GM19455 (cell line): ENCODE measurements around the gene NTM.

Source experiments
- ATAC-seq: cut with Tn5 transposase; IDR thresholded peaks from one replicate; pipeline ENCODE4 v1.9.1; 2021; ENCODE audit not compliant: unreplicated experiment

NTM gene

DNA sequence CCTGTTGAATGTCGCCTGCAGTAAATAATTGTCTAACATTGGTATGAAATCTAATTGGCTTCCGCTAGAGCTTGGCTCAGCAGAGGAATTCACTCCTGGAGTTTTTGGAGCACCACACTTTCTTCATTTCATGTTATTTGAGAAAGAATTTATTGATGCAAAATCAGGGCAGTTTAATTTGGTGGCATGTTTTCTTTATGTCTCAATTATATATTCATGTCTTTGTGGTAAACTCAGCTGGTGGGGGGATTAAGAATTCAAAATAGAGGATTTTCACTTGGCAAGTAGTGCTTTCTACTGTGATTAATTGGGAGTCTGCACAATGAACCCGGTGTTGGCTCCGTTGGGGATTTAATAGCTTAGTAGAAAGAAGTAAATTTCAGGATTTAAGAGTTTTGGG lies 784.4 kb downstream of the NTM start:
- ATAC-seq, result no peak

DNA sequence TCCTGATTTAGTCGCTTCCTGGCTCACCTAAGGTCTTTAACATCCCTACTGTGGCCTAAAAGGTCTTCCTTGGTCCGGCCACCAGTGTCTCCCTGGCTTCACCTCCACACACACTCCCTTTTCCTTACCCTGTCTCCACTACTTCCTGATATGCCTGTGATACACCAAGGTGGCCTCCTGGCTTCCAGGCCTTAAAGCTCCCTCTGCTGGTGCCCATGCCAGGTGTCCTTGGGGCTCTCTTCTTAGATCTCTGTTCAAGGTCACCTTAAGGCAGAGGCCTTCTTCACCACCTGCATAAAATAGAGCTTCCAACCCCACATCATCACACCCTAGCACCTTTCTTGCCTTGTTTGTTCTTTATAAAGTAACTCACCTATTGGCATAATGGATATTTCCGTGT lies 787.7 kb downstream of the NTM start:
- ATAC-seq, result no peak

- no peak for ATAC-seq
These were observed 788.3 kb downstream of the NTM start for GRCh38 chr11:132158696-132159095.

DNA sequence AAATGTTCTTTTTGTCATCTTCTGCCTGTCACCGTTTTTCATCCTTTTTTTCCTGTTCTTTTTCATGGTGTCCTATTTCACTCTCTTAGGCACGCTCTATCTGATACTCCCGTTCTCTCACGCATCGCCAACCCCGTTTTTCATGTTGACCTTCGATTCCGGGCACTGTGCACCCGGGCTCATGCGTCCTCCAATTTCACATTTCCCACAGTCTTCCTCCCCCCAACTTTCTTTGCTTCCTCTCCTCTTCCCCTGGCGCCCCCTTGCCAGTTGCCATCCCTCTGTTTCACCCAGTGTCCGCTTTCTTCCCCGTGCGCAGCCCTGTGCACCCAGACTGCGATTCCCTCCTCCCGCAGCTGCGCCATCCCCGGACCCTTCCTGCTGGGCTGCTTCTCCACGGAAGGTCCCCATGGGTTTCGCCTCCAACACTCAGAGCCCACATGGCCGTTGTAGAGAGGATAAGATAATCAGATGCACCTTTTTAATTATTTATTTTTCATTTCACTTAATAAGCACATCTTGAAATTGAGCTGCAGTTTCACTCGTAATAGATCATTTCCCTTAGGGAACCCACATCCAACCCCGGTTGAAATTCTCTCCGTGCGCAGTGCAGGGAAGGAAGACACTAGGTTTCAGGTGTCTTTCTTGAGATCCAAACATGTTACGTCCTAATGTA lies 791.1 kb downstream of the NTM start:
- no peak for ATAC-seq

GRCh38 chr11:132168344-132168981 lies 798.0 kb downstream of the NTM start:
- no peak for ATAC-seq

DNA sequence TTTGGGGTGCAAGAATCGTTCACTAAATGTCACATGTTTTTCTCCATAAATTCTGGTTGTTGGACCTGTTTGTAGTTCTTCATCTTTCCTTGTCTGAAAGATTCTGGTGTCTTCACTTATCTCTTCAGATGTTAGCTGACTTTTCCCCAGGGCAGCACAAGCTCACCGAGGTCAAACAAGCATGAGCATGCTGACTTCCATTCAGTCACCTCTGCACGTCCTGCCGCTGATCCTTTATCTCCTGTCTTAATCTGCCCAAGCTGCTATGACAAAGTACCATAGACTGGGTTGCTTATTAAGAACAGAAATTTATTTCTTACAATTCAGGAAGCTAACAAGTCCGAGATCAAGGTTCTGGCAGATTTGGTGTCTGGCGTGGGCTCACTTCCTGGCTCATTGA lies 800.6 kb downstream of the NTM start:
- ATAC-seq, result no peak

DNA sequence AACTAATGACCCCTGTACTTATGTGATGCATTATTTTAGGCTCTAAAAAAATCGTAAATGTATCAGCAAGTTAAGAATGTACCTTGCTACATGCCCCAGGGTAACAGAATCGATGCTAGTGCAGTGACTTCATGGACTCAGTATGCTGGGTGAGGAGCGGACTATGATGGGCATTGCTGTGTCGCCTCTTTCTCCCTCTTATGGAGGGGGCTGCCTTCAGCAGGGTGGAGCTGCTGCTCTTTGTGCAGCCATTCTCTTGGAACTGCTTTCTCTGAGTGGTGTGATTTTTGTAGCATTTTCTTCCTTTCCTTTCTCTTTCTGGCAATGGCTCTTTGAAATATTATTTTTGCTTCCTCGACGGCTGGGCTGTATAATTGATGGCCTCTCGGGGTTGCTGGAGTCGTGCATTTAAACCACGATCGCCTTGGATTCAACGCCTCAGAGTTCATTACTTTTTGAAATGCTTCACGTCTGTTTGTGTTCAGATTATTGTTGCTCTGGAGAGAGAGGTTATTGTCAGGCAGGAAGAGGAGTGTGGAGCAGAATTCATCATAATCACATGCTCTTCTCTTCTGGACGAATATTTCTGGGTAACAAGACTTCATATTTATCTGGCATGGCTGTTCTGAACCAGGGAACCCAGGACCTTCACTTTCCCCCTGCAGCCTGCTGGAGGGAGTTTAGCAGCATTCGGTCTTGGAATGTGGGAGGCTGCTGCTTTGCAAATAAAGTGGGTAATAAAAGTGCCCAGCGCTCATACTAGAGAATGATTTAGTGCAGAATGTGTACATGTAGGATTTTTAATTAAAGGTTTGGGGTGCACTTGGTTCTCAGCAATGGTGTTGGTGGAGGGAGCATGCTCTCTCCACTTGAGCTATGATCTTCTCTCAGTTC lies 804.2 kb downstream of the NTM start:
- ATAC-seq, result no peak

DNA sequence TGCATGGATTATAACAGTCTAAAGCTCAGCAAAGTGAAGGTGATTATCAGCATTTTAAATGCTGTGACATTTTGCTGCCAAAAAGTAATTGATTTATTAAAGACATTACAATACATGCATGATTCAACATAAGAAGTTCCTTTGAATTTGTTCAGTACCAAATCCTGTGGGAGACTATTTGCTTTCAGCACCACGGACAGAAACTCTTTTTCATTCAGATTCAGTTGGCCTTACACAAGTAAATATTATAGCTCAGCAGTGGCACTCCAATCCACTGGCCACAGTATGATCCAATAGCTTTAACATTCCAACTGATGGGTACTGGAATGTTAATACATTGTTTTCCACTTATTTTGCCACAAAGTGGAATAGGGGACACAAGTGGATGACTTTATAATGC lies 806.7 kb downstream of the NTM start:
- no peak for ATAC-seq

DNA sequence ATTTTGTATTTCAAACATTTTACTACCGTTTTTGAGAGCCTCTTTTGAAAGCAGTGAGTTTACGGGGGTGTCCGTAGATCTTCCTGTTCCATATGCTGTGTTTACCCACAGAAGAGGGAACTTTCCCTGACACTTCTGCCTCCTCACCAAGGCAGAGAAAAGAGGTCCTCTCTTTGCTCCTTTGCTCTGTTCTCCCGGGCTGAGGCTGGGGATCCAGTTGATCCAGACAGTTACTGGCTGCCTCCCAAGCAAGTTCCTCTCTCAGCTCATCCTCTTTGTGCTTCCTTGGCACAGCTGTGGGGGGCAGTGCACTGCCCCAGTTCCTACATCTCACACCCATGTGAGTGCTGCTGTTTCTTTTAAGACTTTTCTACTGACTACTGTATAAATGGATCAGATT lies 813.7 kb downstream of the NTM start:
- no peak for ATAC-seq

DNA sequence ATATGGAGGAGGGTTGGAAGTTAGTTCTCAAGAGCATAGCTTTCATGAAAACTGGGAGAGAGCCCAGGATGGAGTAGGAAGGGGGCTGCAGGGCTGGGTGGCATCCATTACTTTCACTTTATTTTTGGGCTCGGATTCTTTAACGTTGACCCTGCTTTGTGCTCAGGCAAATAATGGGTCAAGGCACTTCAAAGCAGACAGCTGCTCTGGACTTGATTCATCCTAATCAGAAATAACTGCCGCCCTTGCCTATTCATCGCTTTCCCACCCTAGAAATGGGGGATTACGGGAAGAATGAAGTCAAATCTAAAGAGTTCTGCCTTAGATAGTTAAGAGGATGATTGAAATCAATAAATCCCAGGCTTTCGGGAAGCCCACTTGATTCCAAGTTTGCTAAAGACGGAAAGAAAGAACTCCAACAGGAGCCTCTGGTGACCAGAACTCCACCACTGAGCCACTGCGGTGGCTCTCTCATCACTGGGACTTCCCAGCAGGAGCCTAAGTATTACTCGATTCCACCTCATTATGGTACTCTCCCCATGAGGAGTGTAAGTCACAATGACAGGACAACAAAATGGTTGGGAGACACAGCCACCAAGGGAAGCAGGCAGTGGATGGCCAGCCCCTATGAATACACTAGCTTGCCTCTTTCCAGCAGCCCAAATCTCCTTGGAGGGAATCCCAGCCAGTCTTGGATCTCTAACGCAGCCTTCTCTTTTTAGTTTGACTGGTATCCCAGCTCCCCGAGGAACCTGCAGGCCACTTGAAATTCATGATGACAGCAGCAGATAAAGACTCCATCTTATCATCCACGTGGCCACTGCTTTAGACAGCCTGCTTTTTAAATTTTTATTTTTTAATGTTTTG lies 815.5 kb downstream of the NTM start:
- no peak for ATAC-seq

DNA sequence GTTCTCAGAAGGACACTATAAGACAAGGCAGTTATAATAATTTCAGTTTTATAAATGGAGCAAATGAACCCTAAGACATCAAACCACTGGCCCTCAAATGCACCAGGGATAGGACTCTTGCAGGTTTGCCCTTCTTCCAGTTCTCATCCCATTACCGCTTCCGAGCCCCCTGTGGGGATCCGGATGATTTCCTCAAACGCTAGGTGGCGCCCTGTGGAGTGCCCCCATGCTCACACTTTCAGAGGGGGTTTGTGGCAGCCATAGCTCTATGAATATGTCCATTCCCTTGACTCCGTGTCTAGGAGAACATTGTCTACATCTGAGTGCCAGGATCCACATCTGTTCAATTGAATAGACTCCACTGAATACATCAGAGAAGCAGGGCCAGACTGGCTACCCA lies 816.3 kb downstream of the NTM start:
- ATAC-seq, result no peak

DNA sequence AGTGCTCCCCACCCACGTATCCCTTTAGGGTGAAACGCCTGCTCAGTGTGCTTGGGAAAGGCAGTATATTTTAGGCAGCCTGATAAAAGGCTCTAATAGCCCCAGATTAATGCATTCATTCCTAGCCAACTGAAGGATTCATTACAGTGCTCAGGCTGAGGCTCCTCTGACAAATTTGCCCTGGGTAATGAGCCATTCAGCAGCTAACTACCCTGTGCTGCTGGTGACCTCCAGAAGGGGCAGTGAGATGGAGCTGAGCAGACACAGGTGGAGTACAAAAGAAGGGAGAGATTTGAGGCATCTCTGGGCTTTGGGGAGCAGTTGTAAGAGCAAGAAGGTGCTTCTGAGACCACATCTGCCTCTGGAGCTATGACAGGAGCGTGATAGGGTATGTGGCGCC lies 817.0 kb downstream of the NTM start:
- ATAC-seq, result no peak

DNA sequence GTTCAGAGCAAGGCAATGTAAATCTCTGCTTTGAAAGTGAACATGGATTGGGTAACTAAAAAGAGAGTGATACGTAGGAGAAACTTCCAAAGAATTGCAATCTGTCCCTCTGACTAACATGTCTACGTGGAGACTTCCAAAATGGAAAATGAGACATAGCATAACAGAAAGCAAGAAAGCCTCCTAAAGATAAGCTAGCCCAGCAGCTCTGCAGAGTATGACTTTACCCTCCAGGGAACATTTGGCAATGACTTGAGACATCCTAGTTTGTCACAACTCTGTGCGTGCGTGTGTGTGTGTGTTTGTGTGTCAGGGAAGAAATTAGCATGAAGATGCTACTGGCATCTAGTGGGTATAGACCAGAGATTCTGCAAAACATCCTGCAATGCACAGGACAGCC lies 817.4 kb downstream of the NTM start:
- ATAC-seq, result no peak

GRCh38 chr11:132196928-132197327 lies 826.5 kb downstream of the NTM start:
- no peak for ATAC-seq

- no peak for ATAC-seq
These were observed 830.0 kb downstream of the NTM start for GRCh38 chr11:132200353-132200936.

DNA sequence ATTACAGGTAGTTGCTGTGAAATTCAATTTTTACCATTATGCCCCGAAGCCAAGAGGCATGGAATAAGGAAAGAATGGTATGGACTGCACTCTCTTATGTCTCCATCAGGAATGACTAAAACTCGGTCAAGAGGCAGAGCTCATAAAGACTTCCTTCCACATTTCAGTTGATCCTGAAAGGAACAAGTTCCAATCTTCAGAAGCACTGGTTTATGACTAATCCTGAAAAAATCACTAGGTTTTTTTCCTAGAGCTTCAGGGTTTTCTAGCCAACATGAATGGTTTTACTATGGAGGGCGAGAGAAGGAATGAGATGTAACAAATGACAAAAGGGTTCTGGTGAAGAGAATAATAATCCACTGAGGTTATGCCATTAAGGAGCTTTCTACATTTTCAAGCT lies 832.2 kb downstream of the NTM start:
- ATAC-seq, result no peak

DNA sequence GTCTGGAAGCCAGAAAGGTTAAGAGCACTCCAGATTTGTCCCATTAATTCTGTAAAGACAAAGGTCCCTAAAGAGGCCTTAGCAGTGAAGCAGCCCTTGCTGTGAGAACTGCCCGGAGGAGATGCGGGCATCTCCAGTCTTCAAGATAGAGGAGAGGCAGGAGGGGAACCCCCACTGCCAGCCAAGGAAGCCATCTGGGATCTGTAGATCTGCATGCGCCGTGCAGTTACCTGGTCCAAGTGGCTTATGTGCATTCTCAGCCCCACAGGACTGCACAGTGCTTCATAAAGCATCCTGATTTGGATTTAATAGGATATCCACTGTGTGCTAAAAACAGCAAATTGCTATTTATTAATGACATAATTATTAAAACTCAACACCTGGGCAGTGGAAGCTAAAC lies 834.6 kb downstream of the NTM start:
- ATAC-seq, result no peak

DNA sequence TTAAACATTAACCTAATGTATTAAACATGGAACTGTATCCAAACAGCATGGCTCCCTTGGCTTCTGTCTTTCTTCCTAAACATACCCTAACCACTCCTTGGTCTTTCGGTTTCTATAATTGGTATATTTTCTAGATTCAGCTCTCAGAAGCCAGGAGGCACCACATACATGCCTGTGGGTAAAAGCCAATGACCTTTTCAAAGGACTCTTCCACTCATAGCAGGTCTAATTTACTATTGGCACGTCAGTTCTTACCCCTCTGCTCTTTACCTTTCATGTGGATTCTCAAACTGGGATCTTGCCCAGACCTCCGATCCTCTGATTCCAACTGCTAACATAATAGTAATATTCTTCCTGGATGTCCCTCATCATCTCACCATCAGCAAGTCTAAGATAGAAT lies 835.1 kb downstream of the NTM start:
- ATAC-seq, result no peak

DNA sequence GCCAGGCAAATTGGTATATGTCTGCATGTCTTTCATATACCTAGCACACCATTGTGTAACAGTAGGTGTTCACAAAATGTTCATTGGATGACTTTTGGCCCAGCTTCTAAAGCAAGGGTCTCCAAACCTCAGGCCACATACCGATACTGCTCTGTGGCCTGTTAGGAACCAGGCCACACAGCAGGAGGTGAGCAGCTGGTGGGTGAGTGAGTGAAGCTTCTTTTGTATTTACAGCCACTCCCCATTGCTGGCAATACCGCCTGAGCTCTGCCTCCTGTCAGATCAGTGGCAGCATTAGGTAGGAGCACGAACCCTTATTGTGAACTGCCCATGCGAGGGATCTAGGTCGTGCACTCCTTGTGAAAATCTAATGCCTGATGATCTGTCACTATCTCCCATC lies 836.6 kb downstream of the NTM start:
- ATAC-seq, result no peak

DNA sequence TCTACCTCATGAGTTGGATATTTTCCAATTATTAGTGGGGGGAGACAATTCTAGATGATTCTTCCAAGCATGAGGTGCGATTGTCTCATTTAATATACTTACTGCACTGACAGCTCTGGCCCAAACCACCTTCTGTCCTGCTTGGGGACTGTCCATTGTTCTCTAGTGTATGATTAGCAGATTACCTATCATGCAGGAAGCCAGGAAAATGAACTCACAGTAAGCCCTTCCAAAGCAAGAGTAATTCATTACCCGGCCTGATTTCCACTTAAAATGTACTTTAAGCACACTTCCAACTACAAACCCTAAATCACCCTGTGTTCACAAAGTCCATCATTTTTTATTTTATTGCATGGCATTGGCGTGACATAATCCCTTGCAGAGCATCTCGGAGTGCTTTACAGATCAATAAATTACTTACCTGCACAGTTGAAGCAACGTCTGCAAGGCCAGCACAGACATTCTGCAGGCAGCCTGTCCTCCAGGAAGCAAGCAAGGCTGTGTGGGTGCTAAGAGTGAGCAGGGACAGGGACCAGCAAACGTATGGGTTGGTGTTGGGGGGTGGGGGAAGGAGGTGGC lies 838.2 kb downstream of the NTM start:
- no peak for ATAC-seq
